Small intestine (tissue), 7 donors: Measurements from ENCODE around the gene WDR4. TPM values are rescaled to one million over a fixed set of nuclear protein-coding genes. Genes with fewer than 3 reads are reported as not detected.
"Not testable (repeated sequence)": the region's sequence is repeated elsewhere in the genome, so short reads cannot be mapped to it uniquely, and the experiment has no call there.

Experiments used
- DNase-seq, 2 donors: peaks; one replicate each; pipeline versions ENCODE4 v3.0.0 to v3.0.0-alpha.2; 2013
- FAIRE-seq: peaks from 2 replicates; lab custom pipeline; 2012; peaks lifted over from hg19 to GRCh38; lab: Jason Lieb, UNC
- H3K27ac ChIP-seq, 3 donors: one replicate each; pipeline ENCODE4 v1.5.1; 2013; ENCODE audit warnings: low read length in 2 of 3, mild to moderate bottlenecking in 2 of 3, control low read depth in 1 of 3, inconsistent platforms in 1 of 3, low read depth in 1 of 3, moderate library complexity in 1 of 3
- H3K27me3 ChIP-seq, 3 donors: one replicate each; pipeline ENCODE4 v1.6.1; 2013; ENCODE audit warnings: low read length in 3 of 3, inconsistent platforms in 1 of 3; ENCODE audit not compliant: control insufficient read depth in 3 of 3, insufficient read depth in 3 of 3
- H3K36me3 ChIP-seq, 3 donors: one replicate each; pipeline ENCODE4 v1.6.1; 2013; ENCODE audit warnings: low read length in 3 of 3, inconsistent platforms in 1 of 3, low read depth in 1 of 3, mild to moderate bottlenecking in 1 of 3, moderate library complexity in 1 of 3; ENCODE audit not compliant: control insufficient read depth in 3 of 3, insufficient read depth in 2 of 3
- H3K4me1 ChIP-seq, 3 donors: one replicate each; pipeline ENCODE4 v1.6.1; 2013; ENCODE audit warnings: low read length in 2 of 3, inconsistent platforms in 1 of 3, low read depth in 1 of 3, mild to moderate bottlenecking in 1 of 3, moderate library complexity in 1 of 3; ENCODE audit not compliant: control insufficient read depth in 3 of 3, insufficient read depth in 2 of 3
- H3K4me3 ChIP-seq, 3 donors: one replicate each; pipeline ENCODE4 v1.5.1; 2013; ENCODE audit warnings: low read length in 3 of 3, control low read depth in 1 of 3, inconsistent platforms in 1 of 3, low read depth in 1 of 3, mild to moderate bottlenecking in 1 of 3, moderate library complexity in 1 of 3
- H3K9me3 ChIP-seq, 2 donors: one replicate each; pipeline ENCODE4 v1.6.1; 2013; ENCODE audit warnings: low read depth in 1 of 2, low read length in 1 of 2; ENCODE audit not compliant: control insufficient read depth in 2 of 2, insufficient read depth in 1 of 2
- WGBS, 3 donors: extraction: QIAGEN DNeasy Blood & Tissue Kit; methylation state at CpG; one replicate each; pipeline ENCODE4 v1.1.7; 2013; 5-methylcytosine and 5-hydroxymethylcytosine counted together
- polyA plus RNA-seq, 4 donors: library from polyadenylated mRNA; stranded (reverse) in 3 of 4; unstranded in 1 of 4; fragments of 200-250 nt in 3 of 4; fragments of 120-200 nt in 1 of 4; gene quantifications; one replicate each; pipeline versions ENCODE4 v1.2.1 to v1.2.3, GENCODE V29; 2013
- donor health status: healthy with polysubstance abuse.
- donor health status: control.
- donor health status: control.
- donor health status: Bipolar disorder and iron deficiency.
- donor health status: healthy.

Gene WDR4
- polyA plus RNA-seq, 4 donors: 3.5 to 20.7 (median 7.0) TPM

- WGBS, 3 donors: 0 to 1% (median 0%) methylated on average over 60 to 87 of the region's 87 CpGs
- H3K9me3 ChIP-seq: no peaks in the 10 kb centered on the region
- FAIRE-seq: no peak
- peaks cover 0 to 4% (median 3%) of the 10 kb centered on the region in 3 donors for H3K4me1 ChIP-seq
- no peaks in the 10 kb centered on the region for H3K27me3 ChIP-seq
- peak within 1 kb of the TSS; percentile 98 to 99 (median 98) for H3K27ac ChIP-seq
- peak; percentile 100 for DNase-seq
- H3K36me3 ChIP-seq: peaks cover 0 to 23% (median 2%) of the 10 kb centered on the region in 3 donors
- H3K4me3 ChIP-seq: peak within 1 kb of the TSS; percentile 78 to 90 (median 82)
These were observed 13.8 kb upstream of the WDR4 start, which contains the start of gene NDUFV3 for GRCh38 chr21:42892931-42893755. NDUFV3 (plus strand) TSS chr21:42893309; CDS start chr21:42893334, 25 bp downstream.

- FAIRE-seq (no peak), DNase-seq (peak in 1 of 2 donors; percentile 47)
- H3K4me3 ChIP-seq: peak overlapping the region; percentile 51 to 90 (median 78)
- 3 to 14% (median 3%) methylated on average over 18 of the region's 18 CpGs for WGBS, 3 donors
- peaks cover 0 to 17% (median 2%) of the 10 kb centered on the region in 3 donors for H3K36me3 ChIP-seq
- peaks cover 0 to 4% (median 3%) of the 10 kb centered on the region in 3 donors for H3K4me1 ChIP-seq
- no peaks in the 10 kb centered on the region for H3K27me3 ChIP-seq
- H3K9me3 ChIP-seq: no peaks in the 10 kb centered on the region
- H3K27ac ChIP-seq: peak overlapping the region; percentile 94 to 98 (median 97)
These were observed 13.2 kb upstream of the WDR4 start for GRCh38 chr21:42892582-42892930.

- Histone ChIP-seq H3K4me1 (peaks cover 0 to 2% (median 2%) of the 10 kb centered on the region in 3 donors), H3K4me3 (no peak overlapping the region), H3K27ac (no peak overlapping the region), H3K36me3 (no peaks in the 10 kb centered on the region), H3K9me3 (no peaks in the 10 kb centered on the region), H3K27me3 (no peaks in the 10 kb centered on the region)
- WGBS, 3 donors: 90 to 98% (median 95%) methylated on average over 5 of the region's 5 CpGs
- DNase-seq (no peak), FAIRE-seq (no peak)
These were observed 8.0 kb upstream of the WDR4 start for GRCh38 chr21:42887326-42887725.

- no peaks in the 10 kb centered on the region for H3K27me3 ChIP-seq
- DNase-seq (no peak), FAIRE-seq (no peak)
- peaks cover 0 to 4% (median 2%) of the 10 kb centered on the region in 3 donors for H3K4me1 ChIP-seq
- WGBS, 3 donors: 59 to 94% (median 88%) methylated on average over 1 of the region's 1 CpG
- no peaks in the 10 kb centered on the region for H3K9me3 ChIP-seq
- H3K27ac ChIP-seq: no peak overlapping the region
- no peak overlapping the region for H3K4me3 ChIP-seq
- no peaks in the 10 kb centered on the region for H3K36me3 ChIP-seq
These were observed 4.6 kb upstream of the WDR4 start for GRCh38 chr21:42883921-42884320.

GRCh38 chr21:42880352-42880751 lies 1.0 kb upstream of the WDR4 start:
- Histone ChIP-seq H3K27ac (no peak overlapping the region), H3K27me3 (no peaks in the 10 kb centered on the region), H3K36me3 (peaks cover 0 to 8% (median 3%) of the 10 kb centered on the region in 3 donors), H3K9me3 (no peaks in the 10 kb centered on the region), H3K4me1 (peaks cover 0 to 8% (median 2%) of the 10 kb centered on the region in 3 donors), H3K4me3 (peak overlapping the region in 2 of 3 donors; percentile 71 to 99)
- no peak for DNase-seq
- no peak for FAIRE-seq
- WGBS, 3 donors: 95 to 96% (median 95%) methylated on average over 6 of the region's 6 CpGs

GRCh38 chr21:42878678-42878992 lies 704 bp downstream of the WDR4 start:
- FAIRE-seq (no peak), DNase-seq (no peak)
- H3K4me1 ChIP-seq: peaks cover 0 to 8% (median 2%) of the 10 kb centered on the region in 3 donors
- no peaks in the 10 kb centered on the region for H3K9me3 ChIP-seq
- WGBS, 3 donors: 0% methylated on average over 14 to 15 of the region's 15 CpGs
- H3K27ac ChIP-seq: peak overlapping the region; percentile 14 to 94 (median 82)
- H3K4me3 ChIP-seq: peak overlapping the region; percentile 71 to 99 (median 95)
- H3K27me3 ChIP-seq: no peaks in the 10 kb centered on the region
- peaks cover 2 to 20% (median 3%) of the 10 kb centered on the region in 3 donors for H3K36me3 ChIP-seq

- H3K9me3 ChIP-seq, H3K4me1 ChIP-seq, H3K27ac ChIP-seq, H3K4me3 ChIP-seq, H3K27me3 ChIP-seq, FAIRE-seq, DNase-seq: not testable (repeated sequence)
- peaks cover 6 to 46% (median 10%) of the 10 kb centered on the region in 3 donors for H3K36me3 ChIP-seq
- WGBS, 3 donors: 95 to 96% (median 95%) methylated on average over 10 of the region's 10 CpGs
These were observed 3.5 kb downstream of the WDR4 start for GRCh38 chr21:42875811-42876210.

- Histone ChIP-seq H3K36me3 (peaks cover 6 to 69% (median 19%) of the 10 kb centered on the region in 3 donors), H3K9me3 (no peaks in the 10 kb centered on the region), H3K4me3 (no peak overlapping the region), H3K27ac (no peak overlapping the region), H3K4me1 (peaks cover 0 to 2% (median 0%) of the 10 kb centered on the region in 3 donors), H3K27me3 (no peaks in the 10 kb centered on the region)
- DNase-seq (no peak), FAIRE-seq (no peak)
- WGBS, 3 donors: 89 to 93% (median 93%) methylated on average over 7 of the region's 7 CpGs
These were observed 6.2 kb downstream of the WDR4 start for GRCh38 chr21:42873096-42873495.
